Subcutaneous adipose tissue (tissue), 4 donors: ENCODE results near the gene SLC34A2. TPM values are rescaled to one million over a fixed set of nuclear protein-coding genes. Genes with fewer than 3 reads are reported as not detected.

Experiments used
- CTCF ChIP-seq: fragments of 450-650 bp; IDR thresholded peaks from one replicate; pipeline ENCODE4 v1.5.1; 2016; ENCODE audit warnings: low read depth, mild to moderate bottlenecking, control low read depth, antibody characterized with exemption, moderate library complexity
- small RNA-seq: library from RNA; depleted of rRNA; stranded (forward); fragments of <200 nt; gene quantifications from one replicate; pipeline ENCODE3, GENCODE V24; 2016
- total RNA-seq, 4 donors: library from RNA; depleted of rRNA; stranded (reverse); fragments of >200 nt; gene quantifications; one replicate each; pipeline ENCODE4 v1.1.0, GENCODE V29; 2016

Gene SLC34A2
- total RNA-seq, 4 donors from 2014 or later: not detected

DNA sequence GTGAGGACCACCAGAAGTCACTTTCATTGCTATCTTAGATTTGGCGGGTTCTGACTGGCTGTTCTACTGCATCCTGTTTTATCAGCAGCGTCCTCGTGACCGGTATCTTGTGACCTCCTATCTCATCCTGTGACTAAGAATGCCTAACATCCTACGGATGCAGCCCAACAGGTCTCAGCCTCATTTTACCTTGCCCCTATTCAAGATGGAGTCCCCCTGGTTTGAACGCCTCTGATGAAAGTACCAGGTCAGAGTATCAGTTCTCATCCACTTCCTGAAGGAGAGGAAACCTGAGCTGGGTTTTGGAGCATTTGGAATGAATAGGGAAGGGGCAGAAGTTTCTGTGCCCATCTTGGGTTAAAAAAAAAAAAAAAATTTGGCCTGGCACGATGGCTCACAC lies 70.2 kb downstream of the SLC34A2 start:
- no peak for TF ChIP-seq CTCF

- no peak for TF ChIP-seq CTCF
Measured at GRCh38 chr4:25727711-25728493, 72.3 kb downstream of the SLC34A2 start.

Small RNA genes lying within 50 kb of the gene (small RNA-seq; reads per million reads assigned to genes)
- gene AC092436.3: not detected
- gene MTND4LP22: not detected
- gene RPS29P11: not detected

Other genes starting within 250 kb of the SLC34A2 start
- 10 to 100 TPM in 3 of 4 donors, 1 to 10 TPM in 1; 6.2 to 49.6 (median 19.0) TPM for gene SEL1L3, start 207.1 kb downstream of the SLC34A2 start, total RNA-seq